ENCODE results near the gene NFE2L3.
"Not testable (repeated sequence)": the region's sequence is repeated elsewhere in the genome, so short reads cannot be mapped to it uniquely, and the experiment has no call there.

The NFE2L3 gene

GRCh38 chr7:26169271-26169670 is 17.3 kb downstream of the NFE2L3 start:
- DNase-seq: no peak

- no peak for DNase-seq
Observed at GRCh38 chr7:26170663-26171062, 18.7 kb downstream of the NFE2L3 start.

- no peak for DNase-seq
Observed at GRCh38 chr7:26171601-26172000, 19.6 kb downstream of the NFE2L3 start.

- no peak for DNase-seq
Observed at GRCh38 chr7:26172048-26172447, 20.1 kb downstream of the NFE2L3 start.

- not testable (repeated sequence) for DNase-seq
Observed at GRCh38 chr7:26175903-26176302, 23.9 kb downstream of the NFE2L3 start.

- not testable (repeated sequence) for DNase-seq
Observed at GRCh38 chr7:26176696-26177095, 24.7 kb downstream of the NFE2L3 start.

- not testable (repeated sequence) for DNase-seq
Observed at GRCh38 chr7:26177269-26177668, 25.3 kb downstream of the NFE2L3 start.

GRCh38 chr7:26178272-26178960 is 26.4 kb downstream of the NFE2L3 start:
- DNase-seq: no peak

GRCh38 chr7:26179422-26179821 is 27.4 kb downstream of the NFE2L3 start:
- DNase-seq: no peak

GRCh38 chr7:26179826-26180497 is 28.0 kb downstream of the NFE2L3 start:
- DNase-seq: no peak

- DNase-seq: no peak
Observed at GRCh38 chr7:26180792-26181198, 28.8 kb downstream of the NFE2L3 start.

- DNase-seq: no peak
Observed at GRCh38 chr7:26181474-26182227, 29.7 kb downstream of the NFE2L3 start.

GRCh38 chr7:26182283-26182682 is 30.3 kb downstream of the NFE2L3 start:
- no peak for DNase-seq

- no peak for DNase-seq
Observed at GRCh38 chr7:26182706-26183105, 30.7 kb downstream of the NFE2L3 start.

- DNase-seq: no peak
Observed at GRCh38 chr7:26183545-26184280, 31.7 kb downstream of the NFE2L3 start.

- not testable (repeated sequence) for DNase-seq
Observed at GRCh38 chr7:26184281-26185101, 32.5 kb downstream of the NFE2L3 start.

GRCh38 chr7:26185131-26185843 is 33.3 kb downstream of the NFE2L3 start:
- DNase-seq: no peak

GRCh38 chr7:26185844-26186180 is 33.8 kb downstream of the NFE2L3 start:
- no peak for DNase-seq

- DNase-seq: no peak
Observed at GRCh38 chr7:26186364-26187311, 34.6 kb downstream of the NFE2L3 start.

All from NCI-H187 (cell line).